ENCODE measurements around the gene RHEBL1. TPM values are rescaled to one million over a fixed set of nuclear protein-coding genes. Genes with fewer than 3 reads are reported as not detected.
A peak's percentile ranks its signal among the peaks of the same experiment; 100 is the strongest.

RHEBL1 gene
- total and polyA plus RNA-seq, 4 donors = 0.29 to 1.2 (median 0.36) TPM; not detected in 1

DNA sequence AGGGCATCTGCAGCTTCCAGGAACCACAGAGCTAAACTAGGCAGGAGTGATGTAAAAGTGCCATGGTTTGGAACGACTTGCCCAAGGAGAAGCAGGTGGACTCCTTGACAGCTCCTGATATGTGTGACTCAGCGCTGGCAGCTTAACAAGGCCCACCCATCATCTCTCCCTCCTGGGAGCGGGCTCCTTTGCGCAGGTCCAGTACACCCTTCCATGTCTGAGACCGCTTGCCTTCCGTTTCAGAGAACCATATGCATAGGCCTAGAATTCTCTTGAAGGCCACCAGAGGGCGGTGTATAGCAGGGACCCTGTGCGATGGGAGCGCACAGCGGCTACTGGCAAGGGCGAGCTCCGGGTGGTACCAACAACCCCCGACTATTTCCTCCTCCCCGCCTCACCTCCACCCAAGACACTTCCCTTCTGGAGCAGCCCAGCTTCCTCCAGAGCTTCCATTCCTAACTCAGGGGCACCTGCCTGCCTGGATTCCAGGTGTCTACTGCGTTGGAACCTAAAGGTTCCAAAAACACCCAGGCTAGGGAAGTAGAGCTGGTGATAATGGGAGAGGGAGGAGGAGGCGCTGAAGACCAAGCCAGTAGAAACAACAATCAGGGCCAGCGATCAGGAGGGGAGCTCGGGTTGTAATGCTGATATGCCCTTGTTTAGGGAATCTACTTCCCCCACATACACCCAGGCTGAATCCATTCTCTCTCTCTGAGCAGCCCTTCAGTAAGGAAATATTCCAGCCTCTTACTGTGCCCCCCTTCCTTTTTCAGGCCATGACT, 18.6 kb upstream of the RHEBL1 start:
- Histone ChIP-seq H3K9me3 (ENCODE audit: control insufficient read depth in 4 of 4, low read length in 3 of 4) (peaks cover 0 to 2% (median 0%) of the 10 kb centered on the region in 4 donors), H3K27ac (ENCODE audit: low read depth in 1 of 2, low read length in 2 of 2) (no peak overlapping the region), H3K36me3 (ENCODE audit: control insufficient read depth in 4 of 4, insufficient read depth in 3 of 4, low read depth in 1 of 4, low read length in 3 of 4) (no peaks in the 10 kb centered on the region), H3K27me3 (ENCODE audit: control insufficient read depth in 4 of 4, insufficient read depth in 4 of 4, low read length in 3 of 4) (peaks cover 0 to 12% (median 4%) of the 10 kb centered on the region in 4 donors), H3K4me3 (ENCODE audit: low read depth in 1 of 3, low read length in 3 of 3) (no peak overlapping the region), H3K4me1 (ENCODE audit: control insufficient read depth in 4 of 4, insufficient read depth in 4 of 4, low read length in 3 of 4) (peaks cover 13 to 28% (median 16%) of the 10 kb centered on the region in 4 donors), H3K9ac (ENCODE audit: low read depth in 1 of 2, low read length in 2 of 2) (no peak overlapping the region)
- peak; percentile 77 for DNase-seq (ENCODE audit: low spot score)
- 3% methylated on average over 18 of the region's 18 CpGs for WGBS
- TF ChIP-seq NR2F2 (IDR thresholded peaks at IDR 0.05) = no peak
- TF ChIP-seq YY1 (IDR thresholded peaks at IDR 0.05) = no peak
- TF ChIP-seq SP1 (IDR thresholded peaks at IDR 0.05) = no peak
- TF ChIP-seq CTCF (IDR thresholded peaks at IDR 0.05; ENCODE audit: low read depth, low read length, missing input control) = peak; percentile 85
- TF ChIP-seq RAD21 (IDR thresholded peaks at IDR 0.05) = peak; percentile 85 to 89
- TF ChIP-seq EGR1 (IDR thresholded peaks at IDR 0.05; ENCODE audit: low read depth in 2 of 2) = no peak

GRCh38 chr12:49086116-49086515, 16.3 kb upstream of the RHEBL1 start:
- Histone ChIP-seq H3K4me3 (ENCODE audit: low read depth in 1 of 3, low read length in 3 of 3) (no peak overlapping the region), H3K27me3 (ENCODE audit: control insufficient read depth in 4 of 4, insufficient read depth in 4 of 4, low read length in 3 of 4) (peaks cover 0 to 10% (median 2%) of the 10 kb centered on the region in 4 donors), H3K9ac (ENCODE audit: low read depth in 1 of 2, low read length in 2 of 2) (no peak overlapping the region), H3K4me1 (ENCODE audit: control insufficient read depth in 4 of 4, insufficient read depth in 4 of 4, low read length in 3 of 4) (peaks cover 5 to 19% (median 12%) of the 10 kb centered on the region in 4 donors), H3K9me3 (ENCODE audit: control insufficient read depth in 4 of 4, low read length in 3 of 4) (peaks cover 0 to 2% (median 0%) of the 10 kb centered on the region in 4 donors), H3K27ac (ENCODE audit: low read depth in 1 of 2, low read length in 2 of 2) (no peak overlapping the region), H3K36me3 (ENCODE audit: control insufficient read depth in 4 of 4, insufficient read depth in 3 of 4, low read depth in 1 of 4, low read length in 3 of 4) (no peaks in the 10 kb centered on the region)
- TF ChIP-seq NR2F2 (IDR thresholded peaks at IDR 0.05) (no peak), HNF4A (conservative IDR thresholded peaks at IDR 0.05) (no peak), TAF1 (conservative IDR thresholded peaks at IDR 0.05) (no peak), EGR1 (IDR thresholded peaks at IDR 0.05; ENCODE audit: low read depth in 2 of 2) (no peak), YY1 (IDR thresholded peaks at IDR 0.05) (no peak), GABPA (IDR thresholded peaks at IDR 0.05 in 1 of 2, conservative IDR thresholded peaks at IDR 0.05 in 1 of 2) (no peak), JUND (IDR thresholded peaks at IDR 0.05) (no peak), SP1 (IDR thresholded peaks at IDR 0.05) (no peak), FOXA1 (IDR thresholded peaks at IDR 0.05) (no peak), CTCF (IDR thresholded peaks at IDR 0.05; ENCODE audit: low read depth, low read length, missing input control) (no peak), RXRA (IDR thresholded peaks at IDR 0.05) (no peak), FOXA2 (IDR thresholded peaks at IDR 0.05) (no peak), RAD21 (IDR thresholded peaks at IDR 0.05) (no peak), HNF4G (IDR thresholded peaks at IDR 0.05) (no peak)
- TF ChIP-seq, protein P1, sequence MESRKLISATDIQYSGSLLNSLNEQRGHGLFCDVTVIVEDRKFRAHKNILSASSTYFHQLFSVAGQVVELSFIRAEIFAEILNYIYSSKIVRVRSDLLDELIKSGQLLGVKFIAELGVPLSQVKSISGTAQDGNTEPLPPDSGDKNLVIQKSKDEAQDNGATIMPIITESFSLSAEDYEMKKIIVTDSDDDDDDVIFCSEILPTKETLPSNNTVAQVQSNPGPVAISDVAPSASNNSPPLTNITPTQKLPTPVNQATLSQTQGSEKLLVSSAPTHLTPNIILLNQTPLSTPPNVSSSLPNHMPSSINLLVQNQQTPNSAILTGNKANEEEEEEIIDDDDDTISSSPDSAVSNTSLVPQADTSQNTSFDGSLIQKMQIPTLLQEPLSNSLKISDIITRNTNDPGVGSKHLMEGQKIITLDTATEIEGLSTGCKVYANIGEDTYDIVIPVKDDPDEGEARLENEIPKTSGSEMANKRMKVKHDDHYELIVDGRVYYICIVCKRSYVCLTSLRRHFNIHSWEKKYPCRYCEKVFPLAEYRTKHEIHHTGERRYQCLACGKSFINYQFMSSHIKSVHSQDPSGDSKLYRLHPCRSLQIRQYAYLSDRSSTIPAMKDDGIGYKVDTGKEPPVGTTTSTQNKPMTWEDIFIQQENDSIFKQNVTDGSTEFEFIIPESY (IDR thresholded peaks at IDR 0.05) = no peak
- TF ChIP-seq, protein P2, sequence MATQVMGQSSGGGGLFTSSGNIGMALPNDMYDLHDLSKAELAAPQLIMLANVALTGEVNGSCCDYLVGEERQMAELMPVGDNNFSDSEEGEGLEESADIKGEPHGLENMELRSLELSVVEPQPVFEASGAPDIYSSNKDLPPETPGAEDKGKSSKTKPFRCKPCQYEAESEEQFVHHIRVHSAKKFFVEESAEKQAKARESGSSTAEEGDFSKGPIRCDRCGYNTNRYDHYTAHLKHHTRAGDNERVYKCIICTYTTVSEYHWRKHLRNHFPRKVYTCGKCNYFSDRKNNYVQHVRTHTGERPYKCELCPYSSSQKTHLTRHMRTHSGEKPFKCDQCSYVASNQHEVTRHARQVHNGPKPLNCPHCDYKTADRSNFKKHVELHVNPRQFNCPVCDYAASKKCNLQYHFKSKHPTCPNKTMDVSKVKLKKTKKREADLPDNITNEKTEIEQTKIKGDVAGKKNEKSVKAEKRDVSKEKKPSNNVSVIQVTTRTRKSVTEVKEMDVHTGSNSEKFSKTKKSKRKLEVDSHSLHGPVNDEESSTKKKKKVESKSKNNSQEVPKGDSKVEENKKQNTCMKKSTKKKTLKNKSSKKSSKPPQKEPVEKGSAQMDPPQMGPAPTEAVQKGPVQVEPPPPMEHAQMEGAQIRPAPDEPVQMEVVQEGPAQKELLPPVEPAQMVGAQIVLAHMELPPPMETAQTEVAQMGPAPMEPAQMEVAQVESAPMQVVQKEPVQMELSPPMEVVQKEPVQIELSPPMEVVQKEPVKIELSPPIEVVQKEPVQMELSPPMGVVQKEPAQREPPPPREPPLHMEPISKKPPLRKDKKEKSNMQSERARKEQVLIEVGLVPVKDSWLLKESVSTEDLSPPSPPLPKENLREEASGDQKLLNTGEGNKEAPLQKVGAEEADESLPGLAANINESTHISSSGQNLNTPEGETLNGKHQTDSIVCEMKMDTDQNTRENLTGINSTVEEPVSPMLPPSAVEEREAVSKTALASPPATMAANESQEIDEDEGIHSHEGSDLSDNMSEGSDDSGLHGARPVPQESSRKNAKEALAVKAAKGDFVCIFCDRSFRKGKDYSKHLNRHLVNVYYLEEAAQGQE (IDR thresholded peaks at IDR 0.05) = no peak
- TF ChIP-seq, protein P3, sequence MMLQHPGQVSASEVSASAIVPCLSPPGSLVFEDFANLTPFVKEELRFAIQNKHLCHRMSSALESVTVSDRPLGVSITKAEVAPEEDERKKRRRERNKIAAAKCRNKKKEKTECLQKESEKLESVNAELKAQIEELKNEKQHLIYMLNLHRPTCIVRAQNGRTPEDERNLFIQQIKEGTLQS (IDR thresholded peaks at IDR 0.05) = no peak
- TF ChIP-seq, protein P4, sequence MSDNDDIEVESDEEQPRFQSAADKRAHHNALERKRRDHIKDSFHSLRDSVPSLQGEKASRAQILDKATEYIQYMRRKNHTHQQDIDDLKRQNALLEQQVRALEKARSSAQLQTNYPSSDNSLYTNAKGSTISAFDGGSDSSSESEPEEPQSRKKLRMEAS (IDR thresholded peaks at IDR 0.05) = no peak
- DNase-seq (ENCODE audit: low spot score) = no peak
- 86% methylated on average over 3 of the region's 3 CpGs for WGBS
